GM06990 (cell line): ENCODE results near the gene MEI1.

Experiments
- DNase-seq: peaks from one replicate; pipeline ENCODE4 v3.0.0-alpha.2; 2011; ENCODE audit not compliant: insufficient read length; ENCODE audit errors: extremely low read depth
- H3K27me3 ChIP-seq: replicated peaks from 2 replicates; pipeline ENCODE4 v1.6.0; 2011; ENCODE audit warnings: low read length; ENCODE audit not compliant: control insufficient read depth, insufficient read depth
- H3K36me3 ChIP-seq: 2 replicates; pipeline ENCODE4 v1.5.1; 2011; ENCODE audit warnings: low read length; ENCODE audit not compliant: control insufficient read depth, insufficient read depth
- H3K4me3 ChIP-seq: replicated peaks from 2 replicates; pipeline ENCODE4 v1.5.1; 2011; ENCODE audit warnings: low read depth, mild to moderate bottlenecking, control low read depth, low read length
- TF ChIP-seq, protein P1 (sequence below): IDR thresholded peaks from 2 replicates; pipeline ENCODE4 v1.5.1; 2011; ENCODE audit warnings: low read length, control low read depth, mild to moderate bottlenecking, inconsistent platforms; ENCODE audit not compliant: insufficient read depth, poor library complexity, severe bottlenecking

Gene MEI1

DNA sequence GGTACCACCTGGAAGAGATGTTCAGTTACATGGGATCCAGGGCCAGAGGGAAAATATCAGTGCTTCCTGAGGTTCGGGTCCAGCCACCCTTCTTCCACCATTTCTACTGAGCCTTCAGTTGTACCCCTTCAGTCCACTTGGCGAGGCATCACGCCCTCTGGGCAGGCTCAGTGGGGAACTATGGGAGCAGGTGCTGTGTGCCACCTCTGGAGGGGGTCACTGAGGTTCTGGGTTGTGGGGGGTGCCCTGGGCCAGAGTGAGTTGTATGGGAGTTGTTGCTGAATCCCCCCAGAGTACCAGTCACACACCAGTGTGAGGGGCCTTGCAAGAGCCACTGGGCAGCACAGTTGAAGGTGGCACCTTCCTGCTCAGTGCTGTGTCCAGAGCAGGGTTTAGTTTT is 130.9 kb downstream of the MEI1 start:
- TF ChIP-seq, protein P1, sequence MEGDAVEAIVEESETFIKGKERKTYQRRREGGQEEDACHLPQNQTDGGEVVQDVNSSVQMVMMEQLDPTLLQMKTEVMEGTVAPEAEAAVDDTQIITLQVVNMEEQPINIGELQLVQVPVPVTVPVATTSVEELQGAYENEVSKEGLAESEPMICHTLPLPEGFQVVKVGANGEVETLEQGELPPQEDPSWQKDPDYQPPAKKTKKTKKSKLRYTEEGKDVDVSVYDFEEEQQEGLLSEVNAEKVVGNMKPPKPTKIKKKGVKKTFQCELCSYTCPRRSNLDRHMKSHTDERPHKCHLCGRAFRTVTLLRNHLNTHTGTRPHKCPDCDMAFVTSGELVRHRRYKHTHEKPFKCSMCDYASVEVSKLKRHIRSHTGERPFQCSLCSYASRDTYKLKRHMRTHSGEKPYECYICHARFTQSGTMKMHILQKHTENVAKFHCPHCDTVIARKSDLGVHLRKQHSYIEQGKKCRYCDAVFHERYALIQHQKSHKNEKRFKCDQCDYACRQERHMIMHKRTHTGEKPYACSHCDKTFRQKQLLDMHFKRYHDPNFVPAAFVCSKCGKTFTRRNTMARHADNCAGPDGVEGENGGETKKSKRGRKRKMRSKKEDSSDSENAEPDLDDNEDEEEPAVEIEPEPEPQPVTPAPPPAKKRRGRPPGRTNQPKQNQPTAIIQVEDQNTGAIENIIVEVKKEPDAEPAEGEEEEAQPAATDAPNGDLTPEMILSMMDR, result peak; percentile 14
- Histone ChIP-seq H3K4me3 (no peak overlapping the region), H3K36me3 (peaks cover 11% of the 10 kb centered on the region), H3K27me3 (no peaks in the 10 kb centered on the region)
- no peak for DNase-seq

DNA sequence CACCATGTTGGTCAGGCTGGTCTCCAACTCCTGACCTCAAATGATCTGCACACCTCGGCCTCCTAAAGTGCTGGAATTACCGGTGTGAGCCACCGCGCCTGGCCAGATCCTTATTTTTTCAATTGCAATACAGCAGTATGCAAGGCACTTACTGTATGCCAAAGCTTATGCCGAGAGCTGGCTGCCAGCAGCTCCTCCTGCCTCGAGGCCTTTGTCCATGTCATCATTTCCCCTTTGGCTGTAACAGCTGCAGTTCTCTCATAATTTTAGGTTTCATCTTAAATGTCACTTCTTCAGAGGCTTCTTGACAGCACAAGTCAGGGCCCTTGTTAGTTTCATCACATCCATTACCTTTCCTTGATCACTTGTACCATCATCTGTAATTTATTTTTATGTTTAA is 132.1 kb downstream of the MEI1 start:
- peaks cover 7% of the 10 kb centered on the region for H3K36me3 ChIP-seq
- H3K4me3 ChIP-seq, result no peak overlapping the region
- no peaks in the 10 kb centered on the region for H3K27me3 ChIP-seq
- TF ChIP-seq, protein P1, result no peak
- DNase-seq, result no peak

DNA sequence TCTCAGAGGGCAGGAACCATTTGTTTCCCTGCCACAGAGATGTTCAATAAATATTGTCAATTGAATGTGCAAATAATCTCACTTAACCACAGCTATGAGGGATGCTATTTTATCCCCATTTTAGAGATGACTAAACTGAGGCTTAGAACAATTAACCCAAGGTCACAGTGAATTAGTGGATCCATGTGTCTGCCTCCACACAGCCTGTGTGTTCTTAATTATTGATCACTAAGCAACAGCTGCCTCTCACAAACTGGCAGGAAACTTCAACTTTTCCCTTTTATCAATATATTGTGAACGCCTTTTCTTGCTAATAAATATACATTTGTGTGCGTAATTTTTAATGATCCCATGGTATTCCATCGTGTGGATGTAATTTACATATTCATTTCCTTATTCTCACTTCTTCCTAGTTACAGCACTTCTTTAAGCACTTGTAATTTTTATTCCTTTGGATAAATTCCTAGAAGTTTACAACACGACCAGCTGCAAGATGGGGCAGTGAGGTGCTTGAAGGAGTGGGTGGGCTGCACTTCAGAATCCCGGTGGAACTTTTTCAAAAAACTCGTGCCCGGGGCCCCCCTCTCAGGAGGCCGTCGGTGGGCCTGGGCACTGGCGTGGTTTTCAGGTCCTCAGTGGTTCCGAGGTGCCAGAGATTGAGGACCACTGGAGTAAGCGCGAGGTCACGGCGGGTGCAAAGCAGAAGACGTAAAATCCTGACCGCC is 132.7 kb downstream of the MEI1 start:
- TF ChIP-seq, protein P1, result no peak
- peaks cover 9% of the 10 kb centered on the region for H3K36me3 ChIP-seq
- DNase-seq, result no peak
- H3K27me3 ChIP-seq, result no peaks in the 10 kb centered on the region
- peak overlapping the region; percentile 83 for H3K4me3 ChIP-seq

DNA sequence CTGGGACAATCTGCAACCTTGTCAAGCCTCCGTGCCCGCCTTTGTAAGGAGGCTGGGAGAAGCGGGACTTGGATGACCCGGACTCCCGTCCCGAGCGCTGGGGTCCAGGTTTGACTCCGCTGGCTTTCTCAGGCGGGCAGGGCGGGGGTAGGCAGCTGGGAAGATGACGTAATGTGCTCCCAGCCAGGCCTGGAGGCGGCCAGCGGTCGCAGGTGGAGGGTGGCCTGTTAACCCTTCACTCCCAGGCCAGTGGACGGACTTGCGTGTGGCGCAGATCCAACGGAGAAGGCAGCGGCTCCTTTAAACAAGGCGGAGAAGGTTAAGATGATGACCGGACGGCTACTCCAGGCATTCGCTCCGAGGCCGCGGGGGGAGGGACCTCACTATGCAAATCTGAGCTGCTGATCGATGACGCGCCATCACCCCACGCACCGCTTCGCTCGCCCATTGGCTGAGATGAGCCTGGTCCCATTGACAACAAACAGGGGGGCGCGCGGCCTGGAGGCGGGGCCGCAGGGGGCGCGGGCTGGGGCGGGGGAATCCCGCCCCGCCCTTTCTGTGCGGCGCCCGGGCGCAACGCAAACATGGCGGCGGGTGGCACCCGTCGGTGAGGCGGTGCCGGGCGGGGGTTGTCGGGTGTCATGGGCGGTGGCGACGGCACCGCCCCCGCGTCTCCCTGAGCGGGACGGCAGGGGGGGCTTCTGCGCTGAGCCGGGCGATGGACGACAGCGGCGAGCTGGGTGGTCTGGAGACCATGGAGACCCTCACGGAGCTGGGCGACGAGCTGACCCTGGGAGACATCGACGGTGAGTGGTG is 133.5 kb downstream of the MEI1 start, which contains the start of gene SREBF2:
Gene SREBF2, plus strand, starts transcription at position 553 of the 816 bp plus-strand sequence. Its CDS starts 166 bp downstream, at position 719.
- DNase-seq, result peak; percentile 99
- peak within 1 kb of the TSS; percentile 95 for H3K4me3 ChIP-seq
- no peaks in the 10 kb centered on the region for H3K27me3 ChIP-seq
- peaks cover 10% of the 10 kb centered on the region for H3K36me3 ChIP-seq
- TF ChIP-seq, protein P1, result peak; percentile 14

GRCh38 chr22:41833369-41834004 is 134.2 kb downstream of the MEI1 start:
- TF ChIP-seq, protein P1, result no peak
- DNase-seq, result peak; percentile 83
- Histone ChIP-seq H3K27me3 (no peaks in the 10 kb centered on the region), H3K36me3 (peaks cover 10% of the 10 kb centered on the region), H3K4me3 (peak overlapping the region; percentile 95)
